HepG2 (cell line): ENCODE results near the gene SYT9. TPM values are rescaled to one million over a fixed set of nuclear protein-coding genes. Genes with fewer than 3 reads are reported as not detected.
A peak's percentile ranks its signal among the peaks of the same experiment; 100 is the strongest.

ENCODE experiments used
- ATAC-seq: fragments of 200-7000 bp; cut with Tn5 transposase; 3 replicates; pipeline ENCODE4 v1.9.1; 2020; ENCODE audit warnings: mild to moderate bottlenecking, moderate library complexity
- BruUV-seq: library from RNA; stranded (reverse); fragments of 400-500 nt; replicated peaks from 2 replicates; lab custom pipeline; 2021; lab: Mats Ljungman, UMichigan
- CTCF ChIA-PET: fragments of 300-600 bp; formaldehyde crosslinking; extraction: SDS; loops from one replicate; lab custom pipeline; 2021; ENCODE audit warnings: low total read pairs, inconsistent platforms, low intra/inter-chr PET ratio; lab: Yijun Ruan, JAX
- POLR2A ChIA-PET: fragments of 350-600 bp; sonication (Branson Sonifier 250); formaldehyde crosslinking; loops from one replicate; lab custom pipeline; 2020; ENCODE audit warnings: antibody characterized with exemption, inconsistent platforms; lab: Yijun Ruan, JAX
- DNase-seq: peaks from one replicate; pipeline ENCODE4 v3.0.0-alpha.2; 2015; ENCODE audit warnings: low spot score
- FAIRE-seq: peaks from 3 replicates; lab custom pipeline; 2011; peaks lifted over from hg19 to GRCh38; lab: Jason Lieb, UNC
- H2AFZ ChIP-seq: one replicate; pipeline ENCODE4 v1.6.1; 2011; ENCODE audit warnings: low read length, inconsistent platforms
- H3K27ac ChIP-seq: fragments of 300-600 bp; 3 replicates; pipeline ENCODE4 v1.8.0; 2011; ENCODE audit warnings: mixed run types, mild to moderate bottlenecking, mixed read lengths, low read length, inconsistent platforms; ENCODE audit not compliant: insufficient read depth; ENCODE audit errors: extremely low read length
- H3K27me3 ChIP-seq, 2 experiments: fragments of 200-600 bp in 1 of 2; 2 replicates in 1 of 2; 3 replicates in 1 of 2; pipeline versions ENCODE4 v1.6.0 to v1.8.0; 2011; ENCODE audit warnings: low read length in 2 of 2, mild to moderate bottlenecking in 2 of 2, moderate library complexity in 2 of 2, inconsistent platforms in 1 of 2; ENCODE audit not compliant: insufficient read depth in 2 of 2, control insufficient read depth in 1 of 2
- H3K36me3 ChIP-seq, 2 experiments: fragments of 200-600 bp in 1 of 2; replicated peaks in 1 of 2; 2 replicates in 1 of 2; 3 replicates in 1 of 2; pipeline versions ENCODE4 v1.5.1 to v1.8.0; 2011; ENCODE audit warnings: low read length in 2 of 2, inconsistent platforms in 1 of 2; ENCODE audit not compliant: insufficient read depth in 2 of 2, control insufficient read depth in 1 of 2
- H3K4me1 ChIP-seq: 2 replicates; pipeline ENCODE4 v1.5.1; 2012; ENCODE audit warnings: low read length, inconsistent platforms; ENCODE audit not compliant: insufficient read depth
- H3K4me2 ChIP-seq: 2 replicates; pipeline ENCODE4 v1.6.0; 2011; ENCODE audit warnings: low read depth, low read length, inconsistent platforms
- H3K4me3 ChIP-seq, 3 experiments: fragments of 200-600 bp in 1 of 3; sonication (generic), shearing (Covaris generic) in 1 of 3; replicated peaks in 1 of 3; 2 replicates each; pipeline ENCODE4 v1.5.1; 2011 to 2016; ENCODE audit warnings: low read length in 3 of 3, inconsistent platforms in 2 of 3, low read depth in 2 of 3, mild to moderate bottlenecking in 2 of 3, control low read depth in 1 of 3, mixed read lengths in 1 of 3; ENCODE audit not compliant: insufficient read depth in 1 of 3
- H3K79me2 ChIP-seq: one replicate; pipeline ENCODE4 v1.6.1; 2011; ENCODE audit warnings: low read length, inconsistent platforms; ENCODE audit not compliant: insufficient read depth
- H3K9ac ChIP-seq: 2 replicates; pipeline ENCODE4 v1.6.0; 2011; ENCODE audit warnings: mild to moderate bottlenecking, low read depth, low read length, inconsistent platforms; ENCODE audit not compliant: insufficient read depth
- H3K9me3 ChIP-seq: 2 replicates; pipeline ENCODE4 v1.5.1; 2012; ENCODE audit warnings: mild to moderate bottlenecking, low read length
- H4K20me1 ChIP-seq: 2 replicates; pipeline ENCODE4 v1.6.0; 2011; ENCODE audit warnings: inconsistent platforms, mild to moderate bottlenecking, low read length, moderate library complexity; ENCODE audit not compliant: insufficient read depth
- BHLHE40 ChIP-seq: IDR thresholded peaks from 2 replicates; pipeline ENCODE4 v1.6.1; 2011; ENCODE audit warnings: low read length, improper control_type of control experiment
- DNMT1 ChIP-seq: sonication (generic); formaldehyde crosslinking; IDR thresholded peaks from 2 replicates; pipeline ENCODE4 v1.5.1; 2020; ENCODE audit warnings: mild to moderate bottlenecking, missing genetic modification reagents
- IKZF4 ChIP-seq: sonication (generic); formaldehyde crosslinking; IDR thresholded peaks from 2 replicates; pipeline ENCODE4 v1.5.1; 2020; ENCODE audit warnings: borderline replicate concordance, mild to moderate bottlenecking, low read depth, missing genetic modification reagents; ENCODE audit errors: not compliant biosample characterization
- KMT2B ChIP-seq: IDR thresholded peaks from 2 replicates; pipeline ENCODE4 v1.6.1; 2016; ENCODE audit warnings: missing genetic modification reagents, missing compliant biosample characterization
- POLR2AphosphoS2 ChIP-seq: IDR thresholded peaks from 2 replicates; pipeline ENCODE4 v1.6.1; 2011; ENCODE audit warnings: low read depth, low read length, improper control_type of control experiment
- RFX5 ChIP-seq: IDR thresholded peaks from 2 replicates; pipeline ENCODE4 v1.6.1; 2011; ENCODE audit warnings: low read depth, low read length, improper control_type of control experiment
- SKI ChIP-seq: fragments of 450-650 bp; IDR thresholded peaks from one replicate; pipeline ENCODE4 v1.6.1; 2018; ENCODE audit warnings: mild to moderate bottlenecking; ENCODE audit not compliant: partially characterized antibody
- SRSF1 ChIP-seq: fragments of 200-400 bp; formaldehyde crosslinking; optimal IDR thresholded peaks from 2 replicates; pipeline ENCODE3; 2017; ENCODE audit warnings: mild to moderate bottlenecking, low read depth, low read length, moderate library complexity
- TOPORS ChIP-seq: sonication (generic); formaldehyde crosslinking; IDR thresholded peaks from 2 replicates; pipeline ENCODE4 v1.8.0; 2023; ENCODE audit warnings: mild to moderate bottlenecking, missing genetic modification reagents
- WIZ ChIP-seq: sonication (generic); formaldehyde crosslinking; IDR thresholded peaks from 2 replicates; pipeline ENCODE4 v1.5.1; 2020; ENCODE audit warnings: mild to moderate bottlenecking, missing genetic modification reagents
- ZFX ChIP-seq: sonication (generic); formaldehyde crosslinking; IDR thresholded peaks from 2 replicates; pipeline ENCODE4 v1.4.0; 2020; ENCODE audit warnings: mild to moderate bottlenecking, low read depth, missing genetic modification reagents, moderate library complexity
- ZNF501 ChIP-seq: sonication (generic); formaldehyde crosslinking; IDR thresholded peaks from 2 replicates; pipeline ENCODE4 v1.5.1; 2020; ENCODE audit warnings: mild to moderate bottlenecking, moderate library complexity, missing genetic modification reagents
- ZNF619 ChIP-seq: sonication (generic); formaldehyde crosslinking; IDR thresholded peaks from 2 replicates; pipeline ENCODE4 v1.4.0; 2020; ENCODE audit warnings: mild to moderate bottlenecking, missing genetic modification reagents
- ZNF850 ChIP-seq: sonication (generic); formaldehyde crosslinking; conservative IDR thresholded peaks from 2 replicates; pipeline ENCODE4 v1.9.0; 2021; ENCODE audit warnings: mild to moderate bottlenecking, missing genetic modification reagents
- WGBS: methylation state at CpG from one replicate; pipeline ENCODE4 v1.1.6; 2017; ENCODE audit warnings: low lambda C conversion rate; 5-methylcytosine and 5-hydroxymethylcytosine counted together
- in situ Hi-C: cut with HindIII; loops from 2 replicates; pipeline ENCODE4 v1.10.0; 2017; ENCODE audit warnings: low pct_unique_long_range_greater_than_20kb; ENCODE audit not compliant: extremely low pct_ligation_motif_present
- intact Hi-C: fragments of 100-400 bp; cut with micrococcal nuclease; formaldehyde crosslinking; loops from one replicate; pipeline ENCODE4 v1.10.0; 2022; ENCODE audit not compliant: unreplicated experiment
- polyA plus RNA-seq, 8 experiments: library from polyadenylated mRNA; depleted of rRNA in 3 of 8; stranded (reverse) in 7 of 8; unstranded in 1 of 8; fragments of >200 nt; fragmentation: Illumina TruSeq in 4 of 8; extraction: Trizol in 4 of 8; gene quantifications; 2 replicates each; pipeline versions ENCODE4 v1.2.1 to v1.2.3, GENCODE V29; 2011 to 2016; ENCODE audit warnings: low read depth in 4 of 8, missing spikeins in 1 of 8, mixed read lengths in 1 of 8; ENCODE audit not compliant: insufficient read depth in 1 of 8
- total RNA-seq, 5 experiments: library from RNA; depleted of rRNA; stranded (reverse); fragments of >200 nt; fragmentation: Illumina TruSeq; extraction: Trizol; gene quantifications; 2 replicates each; pipeline ENCODE4 v1.2.3, GENCODE V29; 2016; ENCODE audit warnings: low read depth in 1 of 5
- TF ChIP-seq, protein P1 (sequence below), 2 experiments: sonication (generic) in 1 of 2; formaldehyde crosslinking in 1 of 2; IDR thresholded peaks; 2 replicates each; pipeline versions ENCODE4 v1.5.1 to v1.6.1; 2011 to 2020; ENCODE audit warnings: borderline replicate concordance in 1 of 2, low read depth in 1 of 2, low read length in 1 of 2, mild to moderate bottlenecking in 1 of 2, missing genetic modification reagents in 1 of 2, moderate library complexity in 1 of 2
- TF ChIP-seq, protein P2 (sequence below): sonication (generic); formaldehyde crosslinking; IDR thresholded peaks from 2 replicates; pipeline ENCODE4 v1.9.0; 2022; ENCODE audit warnings: low read depth, missing genetic modification reagents
- TF ChIP-seq, protein P3 (sequence below): IDR thresholded peaks from 2 replicates; pipeline ENCODE4 v1.6.1; 2018; ENCODE audit warnings: missing genetic modification reagents

SYT9 gene
- total and polyA plus RNA-seq, 2 of the 13 experiments (the other 11 are each of a cell fraction or from before 2014, with no cell fraction given), result not detected

GRCh38 chr11:7511401-7511800 is 259.7 kb downstream of the SYT9 start (continued):
- no peak for TF ChIP-seq IKZF4 (CRISPR knock-in tag)
- peak; percentile 72 for TF ChIP-seq BHLHE40
- TF ChIP-seq, protein P1, sequence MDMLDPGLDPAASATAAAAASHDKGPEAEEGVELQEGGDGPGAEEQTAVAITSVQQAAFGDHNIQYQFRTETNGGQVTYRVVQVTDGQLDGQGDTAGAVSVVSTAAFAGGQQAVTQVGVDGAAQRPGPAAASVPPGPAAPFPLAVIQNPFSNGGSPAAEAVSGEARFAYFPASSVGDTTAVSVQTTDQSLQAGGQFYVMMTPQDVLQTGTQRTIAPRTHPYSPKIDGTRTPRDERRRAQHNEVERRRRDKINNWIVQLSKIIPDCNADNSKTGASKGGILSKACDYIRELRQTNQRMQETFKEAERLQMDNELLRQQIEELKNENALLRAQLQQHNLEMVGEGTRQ (IDR thresholded peaks at IDR 0.05; ENCODE audit: low read depth, low read length), result peak; percentile 71
- TF ChIP-seq, protein P1 (CRISPR knock-in tag; IDR thresholded peaks at IDR 0.05; ENCODE audit: borderline replicate concordance), result peak; percentile 63; the same call in 1 of the 2 replicates
- TF ChIP-seq, protein P2, sequence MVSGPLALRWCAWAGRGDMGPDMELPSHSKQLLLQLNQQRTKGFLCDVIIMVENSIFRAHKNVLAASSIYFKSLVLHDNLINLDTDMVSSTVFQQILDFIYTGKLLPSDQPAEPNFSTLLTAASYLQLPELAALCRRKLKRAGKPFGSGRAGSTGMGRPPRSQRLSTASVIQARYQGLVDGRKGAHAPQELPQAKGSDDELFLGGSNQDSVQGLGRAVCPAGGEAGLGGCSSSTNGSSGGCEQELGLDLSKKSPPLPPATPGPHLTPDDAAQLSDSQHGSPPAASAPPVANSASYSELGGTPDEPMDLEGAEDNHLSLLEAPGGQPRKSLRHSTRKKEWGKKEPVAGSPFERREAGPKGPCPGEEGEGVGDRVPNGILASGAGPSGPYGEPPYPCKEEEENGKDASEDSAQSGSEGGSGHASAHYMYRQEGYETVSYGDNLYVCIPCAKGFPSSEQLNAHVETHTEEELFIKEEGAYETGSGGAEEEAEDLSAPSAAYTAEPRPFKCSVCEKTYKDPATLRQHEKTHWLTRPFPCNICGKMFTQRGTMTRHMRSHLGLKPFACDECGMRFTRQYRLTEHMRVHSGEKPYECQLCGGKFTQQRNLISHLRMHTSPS (CRISPR knock-in tag), result peak; percentile 59; the same call in 1 of the 2 replicates
- no peak for TF ChIP-seq ZNF850 (CRISPR knock-in tag)

DNA sequence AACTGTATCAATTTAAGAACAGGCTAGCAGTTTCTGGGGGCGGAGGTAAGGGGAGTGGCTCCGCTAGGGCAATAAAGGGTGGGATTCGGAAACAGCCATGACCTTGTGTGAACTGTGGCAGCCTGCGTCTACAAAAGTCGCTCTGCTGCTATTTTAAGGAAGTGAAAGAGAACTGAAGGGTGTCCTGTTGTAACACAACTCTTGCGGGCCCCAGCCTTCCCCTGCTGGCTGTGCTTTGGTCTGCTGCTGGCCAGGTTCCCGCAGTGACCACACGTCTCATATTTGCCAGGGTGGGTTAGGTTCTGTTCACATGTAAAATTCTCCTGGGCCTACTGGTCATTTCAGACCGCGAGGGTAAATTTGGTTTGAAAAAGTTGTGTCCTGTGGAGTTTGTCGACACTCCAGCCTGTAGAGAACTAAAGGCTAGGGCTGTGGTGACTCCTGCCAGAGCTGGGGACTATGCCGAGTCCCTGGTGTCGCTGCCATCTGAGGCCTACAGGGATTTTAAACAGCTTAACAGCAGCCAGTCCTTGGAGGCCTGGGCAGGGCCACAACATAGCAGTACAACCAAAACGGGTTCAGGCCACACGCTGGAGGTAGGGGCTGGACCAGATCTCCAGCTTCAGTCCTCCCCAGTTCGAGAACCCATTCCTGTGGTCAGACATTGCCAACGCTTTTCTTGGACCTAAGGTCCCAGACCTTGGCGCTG is 261.0 kb downstream of the SYT9 start:
- H3K4me2 ChIP-seq, result peak overlapping the region; percentile 92
- FAIRE-seq (no peak), DNase-seq (peak; percentile 13), ATAC-seq (peak; percentile 56)
- ChIA-PET CTCF (interaction anchor here (1.0 to 1.6 kb wide), 2 partner anchors 144 to 153 kb away, joined by 7 read pairs; no protein-coding TSS in a partner anchor), POLR2A (interaction anchor here (3.3 kb wide), 1 partner anchor 12 kb away, joined by 22 read pairs; no protein-coding TSS in a partner anchor)
- H3K27ac ChIP-seq, result peak overlapping the region; percentile 62
- no peaks in the 10 kb centered on the region for H3K9me3 ChIP-seq
- peaks cover 52% of the 10 kb centered on the region for H3K4me1 ChIP-seq
- peaks cover 2% of the 10 kb centered on the region for H3K79me2 ChIP-seq
- H3K36me3 ChIP-seq, result no peaks in the 10 kb centered on the region
- H4K20me1 ChIP-seq, result no peaks in the 10 kb centered on the region
- intact Hi-C loops, result loop anchor here (1.0 to 2.0 kb wide), 4 partner anchors 36 to 152 kb away; no protein-coding TSS in a partner anchor
- TSS peak; percentile 75 for BruUV-seq
- peak overlapping the region; percentile 74 for H3K9ac ChIP-seq
- in situ Hi-C loops, result no loop called here
- H2AFZ ChIP-seq, result peak overlapping the region; percentile 85
- H3K4me3 ChIP-seq, result peak overlapping the region; percentile 65 to 93 (median 72)
- WGBS, result 36% methylated on average over 10 of the region's 18 CpGs
- no peaks in the 10 kb centered on the region; a peak in 2 of 5 replicates for H3K27me3 ChIP-seq
- TF ChIP-seq, protein P3, sequence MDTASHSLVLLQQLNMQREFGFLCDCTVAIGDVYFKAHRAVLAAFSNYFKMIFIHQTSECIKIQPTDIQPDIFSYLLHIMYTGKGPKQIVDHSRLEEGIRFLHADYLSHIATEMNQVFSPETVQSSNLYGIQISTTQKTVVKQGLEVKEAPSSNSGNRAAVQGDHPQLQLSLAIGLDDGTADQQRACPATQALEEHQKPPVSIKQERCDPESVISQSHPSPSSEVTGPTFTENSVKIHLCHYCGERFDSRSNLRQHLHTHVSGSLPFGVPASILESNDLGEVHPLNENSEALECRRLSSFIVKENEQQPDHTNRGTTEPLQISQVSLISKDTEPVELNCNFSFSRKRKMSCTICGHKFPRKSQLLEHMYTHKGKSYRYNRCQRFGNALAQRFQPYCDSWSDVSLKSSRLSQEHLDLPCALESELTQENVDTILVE, result no peak
- TF ChIP-seq RFX5 (no peak), DNMT1 (CRISPR knock-in tag) (no peak), WIZ (CRISPR knock-in tag) (no peak), ZNF619 (CRISPR knock-in tag) (no peak), SKI (no peak), KMT2B (CRISPR knock-in tag) (0 out of 2 replicates have a peak, but pooled peaks have one; percentile 23), ZNF501 (CRISPR knock-in tag) (peak; percentile 43; the same call in 1 of the 2 replicates), TOPORS (CRISPR knock-in tag) (no peak), ZFX (CRISPR knock-in tag) (peak; percentile 65; the same call in 1 of the 2 replicates), POLR2AphosphoS2 (no peak), SRSF1 (no peak)
